NCI-H2196 (cell line): Measurements from ENCODE around the gene APLP2.
"Not testable (repeated sequence)": the region's sequence is repeated elsewhere in the genome, so short reads cannot be mapped to it uniquely, and the experiment has no call there.

Experiments used
- DNase-seq: peaks from one replicate; lab custom pipeline; 2025; ENCODE audit not compliant: unreplicated experiment; lab: John Stamatoyannopoulos, UW

Gene APLP2

GRCh38 chr11:130190371-130190881 is 120.7 kb downstream of the APLP2 start:
- no peak for DNase-seq

DNA sequence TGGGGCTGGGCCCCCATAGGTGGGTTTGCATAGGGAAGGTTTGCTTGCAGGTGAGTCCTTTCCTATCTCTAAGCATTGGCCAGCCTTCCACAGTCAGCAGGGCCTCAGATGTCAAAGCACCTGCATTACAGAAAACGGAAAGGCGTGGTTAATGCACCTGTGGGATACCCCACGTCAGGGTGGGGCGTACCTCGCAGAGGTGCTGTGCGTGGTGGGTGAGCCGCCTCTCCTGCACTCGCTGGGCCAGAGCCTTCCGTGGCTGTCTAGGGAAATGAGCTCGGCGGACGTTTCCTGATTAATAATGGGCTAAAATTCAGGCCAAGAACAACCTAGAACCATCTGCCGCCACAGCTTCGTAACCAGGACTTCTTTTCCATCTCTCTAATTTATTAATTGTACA is 122.2 kb downstream of the APLP2 start:
- no peak for DNase-seq

- no peak for DNase-seq
Measured at GRCh38 chr11:130192845-130193267, 123.2 kb downstream of the APLP2 start.

DNA sequence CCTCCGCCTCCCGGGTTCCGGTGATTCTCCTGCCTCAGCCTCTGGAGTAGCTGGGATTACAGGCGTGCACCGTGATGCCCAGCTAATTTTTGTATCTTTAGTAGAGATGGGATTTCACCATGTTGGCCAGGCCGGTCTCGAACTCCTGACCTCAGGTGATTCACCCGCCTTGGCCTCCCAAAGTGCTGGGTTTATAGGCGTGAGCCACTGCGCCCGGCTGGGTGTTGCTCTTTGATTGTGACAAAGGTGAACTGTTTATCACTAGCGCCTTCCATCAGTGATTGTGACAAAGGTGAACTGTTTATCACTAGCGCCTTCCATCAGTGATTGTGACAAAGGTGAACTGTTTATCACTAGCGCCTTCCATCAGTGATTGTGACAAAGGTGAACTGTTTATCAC is 123.9 kb downstream of the APLP2 start:
- DNase-seq = not testable (repeated sequence)
